HG03097 (cell line): ENCODE measurements around the gene DLEU7.

Experiments used
- ATAC-seq: cut with Tn5 transposase; IDR thresholded peaks from one replicate; pipeline ENCODE4 v1.9.1; 2021; ENCODE audit not compliant: unreplicated experiment, low FRiP score

The DLEU7 gene

GRCh38 chr13:50797091-50797490 lies 46.4 kb downstream of the DLEU7 start:
- no peak for ATAC-seq

- no peak for ATAC-seq
Measured at GRCh38 chr13:50796463-50796862, 47.0 kb downstream of the DLEU7 start.

GRCh38 chr13:50794226-50794625 lies 49.3 kb downstream of the DLEU7 start:
- ATAC-seq: no peak

GRCh38 chr13:50793026-50793425 lies 50.5 kb downstream of the DLEU7 start:
- no peak for ATAC-seq

GRCh38 chr13:50788551-50789210 lies 54.8 kb downstream of the DLEU7 start:
- no peak for ATAC-seq

GRCh38 chr13:50787316-50788195 lies 55.9 kb downstream of the DLEU7 start:
- no peak for ATAC-seq

GRCh38 chr13:50783717-50784290 lies 59.7 kb downstream of the DLEU7 start:
- no peak for ATAC-seq

- ATAC-seq: no peak
Measured at GRCh38 chr13:50783066-50783465, 60.4 kb downstream of the DLEU7 start.

- ATAC-seq: no peak
Measured at GRCh38 chr13:50780201-50781015, 63.1 kb downstream of the DLEU7 start.

GRCh38 chr13:50779443-50780200 lies 63.9 kb downstream of the DLEU7 start:
- no peak for ATAC-seq
